ENCODE data around the gene GTPBP10. TPM values are rescaled to one million over a fixed set of nuclear protein-coding genes. Genes with fewer than 3 reads are reported as not detected.
A peak's percentile ranks its signal among the peaks of the same experiment; 100 is the strongest.

Gene GTPBP10
- 10 to 100 TPM; 35.8 to 39.3 TPM for total RNA-seq

GRCh38 chr7:90346336-90347125 lies at the start of gene GTPBP10:
Gene GTPBP10 (plus strand): TSS chr7:90346716. CDS start chr7:90346742, 26 bp downstream.
- Mint-ChIP-seq H3K27ac (peak within 1 kb of the TSS; percentile 96), H3K4me1 (ENCODE audit: low read depth) (peaks cover 34% of the 10 kb centered on the region), H3K27me3 (ENCODE audit: low read depth) (no peaks in the 10 kb centered on the region), H3K9me3 (no peaks in the 10 kb centered on the region), H3K4me3 (peak within 1 kb of the TSS; percentile 94), H3K36me3 (ENCODE audit: low read depth) (peaks cover 16% of the 10 kb centered on the region)
- intact Hi-C loops (cut with micrococcal nuclease), result loop anchor here (1.0 to 10.0 kb wide), 9 partner anchors 57 to 1900 kb away; partner anchors contain the start of genes AKAP9, CDK14, CFAP69 and CLDN12
- peak; percentile 96 for DNase-seq
- CTCF ChIA-PET, result interaction anchor here (0.5 to 2.1 kb wide), 8 partner anchors 37 to 1613 kb away, joined by 3 to 15 read pairs (median 3); partner anchors contain the start of genes CLDN12, STEAP1 and STEAP2

GRCh38 chr7:90298145-90299038 lies 48.1 kb upstream of the GTPBP10 start:
- H3K4me1 Mint-ChIP-seq (ENCODE audit: low read depth), result no peaks in the 10 kb centered on the region
- H3K9me3 Mint-ChIP-seq, result no peaks in the 10 kb centered on the region
- H3K4me3 Mint-ChIP-seq, result no peak overlapping the region
- no peak overlapping the region for H3K27ac Mint-ChIP-seq
- H3K36me3 Mint-ChIP-seq (ENCODE audit: low read depth), result no peaks in the 10 kb centered on the region
- CTCF ChIA-PET, result interaction anchor here (0.6 to 1.6 kb wide), 4 partner anchors 18 to 130 kb away, joined by 3 to 5 read pairs (median 4); no protein-coding TSS in a partner anchor
- peaks cover 2% of the 10 kb centered on the region for H3K27me3 Mint-ChIP-seq (ENCODE audit: low read depth)
- DNase-seq, result no peak
- intact Hi-C loops (cut with micrococcal nuclease), result loop anchor here (1.0 to 5.0 kb wide), 3 partner anchors 36 to 144 kb away; partner anchors contain the start of gene STEAP1

GRCh38 chr7:90303241-90303640 lies 43.3 kb upstream of the GTPBP10 start:
- Mint-ChIP-seq H3K36me3 (ENCODE audit: low read depth) (no peaks in the 10 kb centered on the region), H3K27me3 (ENCODE audit: low read depth) (peaks cover 2% of the 10 kb centered on the region), H3K27ac (no peak overlapping the region), H3K4me1 (ENCODE audit: low read depth) (no peaks in the 10 kb centered on the region), H3K4me3 (no peak overlapping the region), H3K9me3 (no peaks in the 10 kb centered on the region)
- no peak for DNase-seq
- CTCF ChIA-PET, result interaction anchor here (1.2 kb wide), 1 partner anchor 11 kb away, joined by 3 read pairs; no protein-coding TSS in a partner anchor
- intact Hi-C loops (cut with micrococcal nuclease), result no loop called here

- no peak overlapping the region for H3K27ac Mint-ChIP-seq
- no peaks in the 10 kb centered on the region for H3K9me3 Mint-ChIP-seq
- CTCF ChIA-PET, result interaction anchor here (1.6 to 5.8 kb wide), 2 partner anchors 36 to 118 kb away, joined by 3 to 37 read pairs; no protein-coding TSS in a partner anchor
- no peak overlapping the region for H3K4me3 Mint-ChIP-seq
- intact Hi-C loops (cut with micrococcal nuclease), result no loop called here
- H3K27me3 Mint-ChIP-seq (ENCODE audit: low read depth), result peaks cover 5% of the 10 kb centered on the region
- H3K36me3 Mint-ChIP-seq (ENCODE audit: low read depth), result no peaks in the 10 kb centered on the region
- DNase-seq, result no peak
- H3K4me1 Mint-ChIP-seq (ENCODE audit: low read depth), result no peaks in the 10 kb centered on the region
Measured at GRCh38 chr7:90309872-90310271, 36.6 kb upstream of the GTPBP10 start.

GRCh38 chr7:90311175-90311574 lies 35.3 kb upstream of the GTPBP10 start:
- peaks cover 10% of the 10 kb centered on the region for H3K27me3 Mint-ChIP-seq (ENCODE audit: low read depth)
- no peak overlapping the region for H3K4me3 Mint-ChIP-seq
- CTCF ChIA-PET, result interaction anchor here (0.5 to 5.8 kb wide), 2 partner anchors 33 to 117 kb away, joined by 5 to 37 read pairs; no protein-coding TSS in a partner anchor
- no peak for DNase-seq
- intact Hi-C loops (cut with micrococcal nuclease), result no loop called here
- no peaks in the 10 kb centered on the region for H3K4me1 Mint-ChIP-seq (ENCODE audit: low read depth)
- H3K9me3 Mint-ChIP-seq, result no peaks in the 10 kb centered on the region
- H3K27ac Mint-ChIP-seq, result no peak overlapping the region
- no peaks in the 10 kb centered on the region for H3K36me3 Mint-ChIP-seq (ENCODE audit: low read depth)

- Mint-ChIP-seq H3K36me3 (ENCODE audit: low read depth) (no peaks in the 10 kb centered on the region), H3K4me3 (no peak overlapping the region), H3K9me3 (no peaks in the 10 kb centered on the region), H3K4me1 (ENCODE audit: low read depth) (no peaks in the 10 kb centered on the region), H3K27ac (no peak overlapping the region), H3K27me3 (ENCODE audit: low read depth) (peaks cover 15% of the 10 kb centered on the region)
- intact Hi-C loops (cut with micrococcal nuclease), result loop anchor here (1.0 kb wide), 2 partner anchors 101 to 115 kb away; no protein-coding TSS in a partner anchor
- CTCF ChIA-PET, result interaction anchor here (1.0 to 5.8 kb wide), 4 partner anchors 49 to 122 kb away, joined by 3 to 37 read pairs (median 4); no protein-coding TSS in a partner anchor
- DNase-seq, result no peak
Measured at GRCh38 chr7:90312745-90313144, 33.8 kb upstream of the GTPBP10 start.

GRCh38 chr7:90313907-90314306 lies 32.6 kb upstream of the GTPBP10 start:
- Mint-ChIP-seq H3K27me3 (ENCODE audit: low read depth) (peaks cover 17% of the 10 kb centered on the region), H3K9me3 (no peaks in the 10 kb centered on the region), H3K36me3 (ENCODE audit: low read depth) (no peaks in the 10 kb centered on the region), H3K27ac (no peak overlapping the region), H3K4me3 (no peak overlapping the region), H3K4me1 (ENCODE audit: low read depth) (no peaks in the 10 kb centered on the region)
- DNase-seq, result no peak
- intact Hi-C loops (cut with micrococcal nuclease), result no loop called here
- CTCF ChIA-PET, result interaction anchor here (1.9 to 5.8 kb wide), 2 partner anchors 106 to 114 kb away, joined by 4 to 37 read pairs; no protein-coding TSS in a partner anchor

GRCh38 chr7:90320014-90320413 lies 26.5 kb upstream of the GTPBP10 start:
- Mint-ChIP-seq H3K9me3 (no peaks in the 10 kb centered on the region), H3K27me3 (ENCODE audit: low read depth) (peaks cover 48% of the 10 kb centered on the region), H3K27ac (no peak overlapping the region), H3K4me3 (no peak overlapping the region), H3K4me1 (ENCODE audit: low read depth) (peaks cover 12% of the 10 kb centered on the region), H3K36me3 (ENCODE audit: low read depth) (no peaks in the 10 kb centered on the region)
- DNase-seq, result no peak
- CTCF ChIA-PET, result no interaction called here
- intact Hi-C loops (cut with micrococcal nuclease), result no loop called here

GRCh38 chr7:90320418-90320800 lies 26.1 kb upstream of the GTPBP10 start:
- Mint-ChIP-seq H3K9me3 (no peaks in the 10 kb centered on the region), H3K27ac (no peak overlapping the region), H3K27me3 (ENCODE audit: low read depth) (peaks cover 44% of the 10 kb centered on the region), H3K36me3 (ENCODE audit: low read depth) (no peaks in the 10 kb centered on the region), H3K4me1 (ENCODE audit: low read depth) (peaks cover 12% of the 10 kb centered on the region), H3K4me3 (peak overlapping the region; percentile 20)
- intact Hi-C loops (cut with micrococcal nuclease), result no loop called here
- DNase-seq, result no peak
- CTCF ChIA-PET, result interaction anchor here (1.4 kb wide), 1 partner anchor 106 kb away, joined by 4 read pairs; no protein-coding TSS in a partner anchor

- Mint-ChIP-seq H3K36me3 (ENCODE audit: low read depth) (no peaks in the 10 kb centered on the region), H3K4me1 (ENCODE audit: low read depth) (peaks cover 12% of the 10 kb centered on the region), H3K27ac (no peak within 1 kb of the TSS), H3K27me3 (ENCODE audit: low read depth) (peaks cover 44% of the 10 kb centered on the region), H3K4me3 (peak within 1 kb of the TSS; percentile 43), H3K9me3 (no peaks in the 10 kb centered on the region)
- no peak for DNase-seq
- CTCF ChIA-PET, result interaction anchor here (1.4 kb wide), 1 partner anchor 105 kb away, joined by 4 read pairs; no protein-coding TSS in a partner anchor
- intact Hi-C loops (cut with micrococcal nuclease), result no loop called here
Measured at GRCh38 chr7:90320801-90321494, 25.6 kb upstream of the GTPBP10 start, which contains the start of gene FAM237B. Gene FAM237B (minus strand): TSS chr7:90321304. CDS start chr7:90319748, 1,556 bp downstream.

GRCh38 chr7:90322837-90323236 lies 23.7 kb upstream of the GTPBP10 start:
- no peak overlapping the region for H3K27ac Mint-ChIP-seq
- no peaks in the 10 kb centered on the region for H3K36me3 Mint-ChIP-seq (ENCODE audit: low read depth)
- no peak overlapping the region for H3K4me3 Mint-ChIP-seq
- H3K4me1 Mint-ChIP-seq (ENCODE audit: low read depth), result peaks cover 12% of the 10 kb centered on the region
- DNase-seq, result no peak
- H3K27me3 Mint-ChIP-seq (ENCODE audit: low read depth), result peaks cover 40% of the 10 kb centered on the region
- no peaks in the 10 kb centered on the region for H3K9me3 Mint-ChIP-seq
- CTCF ChIA-PET, result interaction anchor here (0.6 kb wide), 1 partner anchor 105 kb away, joined by 3 read pairs; no protein-coding TSS in a partner anchor
- intact Hi-C loops (cut with micrococcal nuclease), result no loop called here

Measured in activated naive CD4-positive, alpha-beta T cell treated with anti-CD3 and anti-CD28 coated beads for 36 hours (primary cell).